GM04503 (cell line): ENCODE measurements around the gene FGF6.
"Not testable (repeated sequence)": the region's sequence is repeated elsewhere in the genome, so short reads cannot be mapped to it uniquely, and the experiment has no call there.

Experiments used
- DNase-seq: peaks from one replicate; pipeline ENCODE4 v3.0.0-alpha.2; 2012; ENCODE audit warnings: low read depth

The FGF6 gene, protein sequence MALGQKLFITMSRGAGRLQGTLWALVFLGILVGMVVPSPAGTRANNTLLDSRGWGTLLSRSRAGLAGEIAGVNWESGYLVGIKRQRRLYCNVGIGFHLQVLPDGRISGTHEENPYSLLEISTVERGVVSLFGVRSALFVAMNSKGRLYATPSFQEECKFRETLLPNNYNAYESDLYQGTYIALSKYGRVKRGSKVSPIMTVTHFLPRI

GRCh38 chr12:4445156-4446101, at the start of gene FGF6:
TSS of gene FGF6 (minus strand) at chr12:4445815. CDS start at chr12:4445570, 245 bp downstream.
- DNase-seq: no peak

- DNase-seq: no peak
Observed at GRCh38 chr12:4490973-4491372, 45.4 kb upstream of the FGF6 start.

GRCh38 chr12:4489556-4489955, 43.9 kb upstream of the FGF6 start:
- no peak for DNase-seq

GRCh38 chr12:4486980-4487379, 41.4 kb upstream of the FGF6 start:
- DNase-seq: no peak

- no peak for DNase-seq
Observed at GRCh38 chr12:4486049-4486699, 40.6 kb upstream of the FGF6 start.

- no peak for DNase-seq
Observed at GRCh38 chr12:4483885-4484823, 38.5 kb upstream of the FGF6 start.

DNA sequence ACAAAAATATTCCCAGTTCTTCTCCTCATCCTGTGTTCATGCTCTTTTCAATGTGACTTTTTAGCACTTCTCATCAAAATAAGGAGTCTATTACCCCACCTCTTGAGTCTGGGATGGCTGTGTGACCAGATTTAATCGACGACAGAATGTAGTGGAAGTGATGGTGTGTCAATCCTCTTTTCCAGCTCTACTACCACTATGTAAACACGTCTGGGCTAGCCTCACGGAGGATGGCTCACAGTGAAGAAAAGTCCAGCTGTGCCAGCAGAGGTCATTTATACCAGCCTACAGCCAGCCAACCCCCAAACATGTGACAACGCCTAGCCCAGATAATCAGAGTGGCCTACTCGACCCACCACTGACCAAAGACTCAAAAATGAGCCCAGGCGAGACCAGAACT, 37.3 kb upstream of the FGF6 start:
- DNase-seq: no peak

DNA sequence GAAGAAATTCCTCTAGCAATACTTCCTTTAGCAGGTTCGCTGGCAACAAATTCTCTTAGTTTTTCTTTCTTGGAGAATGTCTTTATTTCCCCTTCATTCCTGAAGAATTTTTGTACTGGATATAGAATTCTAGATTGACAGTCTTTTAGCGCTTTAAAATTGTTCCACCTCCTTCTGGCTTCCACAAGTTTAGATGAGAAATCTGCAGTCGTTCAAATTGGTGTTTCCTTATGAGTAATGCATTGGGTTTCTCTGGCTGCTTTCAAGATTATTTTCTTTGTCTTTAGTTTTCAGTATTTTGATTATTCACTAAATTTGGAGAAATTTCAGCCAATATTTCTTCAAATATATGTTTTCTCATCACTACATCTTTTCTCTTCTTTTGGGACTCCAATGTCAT, 33.3 kb upstream of the FGF6 start:
- DNase-seq: no peak

DNA sequence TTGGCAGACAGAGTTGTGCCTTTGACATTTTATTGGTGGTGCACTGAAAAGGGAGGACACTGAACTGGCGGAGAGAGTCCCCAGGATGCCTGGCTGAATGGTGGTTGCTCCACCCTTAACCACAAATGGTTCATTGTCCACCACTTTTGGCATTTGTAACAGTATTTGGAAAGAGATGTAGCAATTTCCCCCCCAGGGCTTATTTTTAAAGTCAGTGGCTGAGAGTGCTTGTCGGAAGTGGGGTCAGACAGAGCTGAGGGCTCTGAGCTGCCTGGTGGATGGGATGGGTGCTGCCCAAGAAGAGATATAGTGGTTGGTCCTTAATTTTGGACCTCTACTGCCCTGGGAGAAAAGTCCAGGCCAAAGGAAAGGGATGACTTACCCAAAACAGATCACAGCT, 31.5 kb upstream of the FGF6 start:
- no peak for DNase-seq

DNA sequence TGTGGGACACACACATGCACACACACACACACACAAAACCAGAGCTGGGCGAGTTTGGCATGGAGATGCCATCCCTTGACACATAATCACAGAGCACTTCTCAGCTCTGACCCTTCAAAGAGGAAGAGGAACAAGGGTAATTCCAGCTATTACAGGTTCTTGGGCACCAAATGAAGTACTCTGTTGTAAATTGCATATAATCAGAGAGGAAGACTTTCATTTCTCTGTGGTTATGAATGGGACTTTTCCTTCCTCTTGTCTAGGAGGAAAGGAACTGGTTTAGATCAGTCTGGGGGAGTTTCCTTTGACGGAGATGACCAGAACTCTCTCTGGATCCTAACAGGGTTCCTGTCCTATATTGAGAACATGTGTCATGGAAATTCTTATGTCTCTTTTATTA, 26.4 kb upstream of the FGF6 start:
- no peak for DNase-seq

DNA sequence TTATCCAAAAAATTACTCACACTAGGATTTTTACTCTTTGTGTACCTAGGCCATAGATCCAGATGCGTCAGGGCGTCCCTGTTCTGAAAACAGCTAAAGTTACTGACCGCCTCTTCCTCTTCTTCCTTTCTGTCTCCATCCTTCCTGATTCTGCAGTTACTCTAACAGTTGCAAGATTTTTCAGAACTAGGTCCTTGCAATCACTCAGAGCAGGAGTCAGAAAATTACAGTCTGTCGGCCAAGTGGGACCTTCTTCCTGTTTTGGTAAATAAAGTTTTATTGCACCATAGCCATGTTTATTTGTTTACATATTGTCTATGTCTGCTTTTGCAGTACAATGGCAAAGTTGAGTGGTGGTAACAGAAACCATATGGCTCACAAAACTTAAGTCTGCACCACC, 25.6 kb upstream of the FGF6 start:
- DNase-seq: no peak

DNA sequence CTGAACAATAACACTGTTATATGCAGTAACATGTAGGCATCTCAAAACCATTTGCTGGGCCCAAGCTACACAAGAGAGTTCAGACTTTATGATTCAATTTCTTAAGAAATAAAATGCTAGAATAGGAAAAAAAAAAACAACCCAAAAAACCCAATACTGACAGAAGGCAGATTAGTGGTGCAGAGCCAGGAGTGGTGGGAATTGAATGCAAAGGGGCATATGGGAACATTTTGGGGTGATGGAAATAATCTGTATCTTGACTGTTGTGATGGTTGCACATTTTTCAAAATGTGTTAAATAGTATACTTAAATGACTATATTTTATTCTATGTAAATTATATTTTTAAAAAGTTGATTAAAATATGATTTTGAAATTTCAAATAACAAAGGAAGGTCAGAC, 23.4 kb upstream of the FGF6 start:
- DNase-seq: no peak

DNA sequence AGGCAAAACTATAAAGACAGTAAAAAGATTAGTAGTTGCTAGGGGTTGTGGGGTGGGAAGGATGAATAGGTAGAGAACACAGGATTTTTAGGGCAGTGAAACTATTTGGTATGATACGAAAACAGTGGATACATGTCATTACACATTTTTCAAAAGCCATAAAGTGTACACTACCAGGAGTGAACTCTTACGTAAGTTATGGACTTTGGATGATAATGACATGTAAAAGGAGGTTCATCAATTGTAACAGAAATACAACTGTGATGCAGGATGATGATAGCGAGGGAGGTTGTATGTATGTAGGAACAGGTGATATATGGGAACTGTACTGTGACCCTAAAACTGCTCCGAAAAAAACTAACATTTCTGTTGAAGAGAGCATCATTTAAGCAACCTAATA, 15.1 kb upstream of the FGF6 start:
- DNase-seq: no peak

GRCh38 chr12:4455849-4456248, 10.2 kb upstream of the FGF6 start:
- not testable (repeated sequence) for DNase-seq

DNA sequence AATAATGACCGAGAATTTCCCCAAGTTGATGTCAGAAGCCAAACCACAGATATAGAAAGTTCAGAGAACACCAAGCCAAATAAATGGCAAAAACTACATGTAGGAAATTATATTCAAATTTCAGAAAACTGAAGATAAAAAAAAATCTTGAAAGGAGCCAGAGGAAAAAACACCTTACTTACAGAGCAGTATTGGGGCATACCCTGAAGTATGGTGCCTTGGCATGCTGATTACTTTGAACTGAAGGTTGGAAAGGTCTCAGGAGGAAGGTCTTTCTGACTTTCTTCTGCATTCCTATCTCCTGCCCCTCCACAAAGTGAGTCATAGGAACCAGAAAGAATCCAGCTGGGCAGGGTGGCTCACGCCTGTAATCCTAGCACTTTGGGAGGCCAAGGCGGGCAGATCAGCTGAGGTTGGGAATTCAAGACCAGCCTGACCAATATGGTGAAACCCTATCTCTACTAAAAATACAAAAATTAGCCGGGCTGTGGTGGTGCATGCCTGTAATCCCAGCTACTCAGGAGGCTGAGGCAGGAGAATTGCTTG, 8.8 kb upstream of the FGF6 start:
- DNase-seq: no peak

DNA sequence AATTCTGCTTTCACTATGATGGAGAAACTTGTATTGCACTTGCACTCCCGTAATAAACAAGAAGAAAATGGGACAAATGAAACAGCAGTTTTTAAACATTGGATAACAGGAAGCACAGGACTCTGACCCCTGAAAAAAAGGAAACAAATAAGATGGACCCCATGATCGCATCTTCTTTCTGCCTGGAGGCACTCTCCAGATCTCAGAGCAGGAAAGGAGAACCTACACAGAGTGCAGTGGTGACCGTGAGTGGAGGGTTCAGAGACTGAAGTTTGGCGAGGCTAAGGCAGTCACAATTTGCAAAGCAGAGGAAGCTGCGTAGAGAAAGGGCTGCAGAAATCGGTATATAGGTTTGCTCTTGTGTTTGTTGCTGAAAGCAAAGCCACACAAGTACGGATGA, 6.1 kb upstream of the FGF6 start:
- no peak for DNase-seq

DNA sequence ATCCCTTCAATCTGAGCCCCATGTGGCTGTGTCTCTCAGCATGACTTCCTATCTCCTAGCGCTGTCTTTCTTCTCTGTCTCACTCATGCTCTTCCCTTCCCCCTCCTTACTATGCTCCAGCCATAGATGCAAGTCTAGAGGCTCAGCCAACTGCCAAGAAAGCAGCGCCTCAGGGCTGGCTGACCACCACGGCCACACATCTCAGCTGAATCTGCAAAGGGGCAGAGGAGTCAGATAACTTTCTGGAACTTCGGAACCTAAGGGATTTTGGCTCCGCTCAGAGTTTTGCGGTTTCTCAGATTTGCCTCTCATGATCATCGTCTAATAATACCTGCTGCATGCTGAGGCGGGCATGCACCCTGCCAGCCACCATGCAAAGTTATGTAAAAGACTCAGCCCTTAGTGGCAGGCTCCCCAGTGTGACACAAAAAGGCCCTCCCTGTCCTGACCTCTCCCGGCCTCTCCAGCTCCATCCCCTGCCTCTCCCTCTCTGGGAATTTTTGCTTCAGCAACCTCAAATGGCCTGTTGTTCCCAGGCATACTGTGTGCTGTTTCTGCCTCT, 5.0 kb upstream of the FGF6 start:
- DNase-seq: no peak

DNA sequence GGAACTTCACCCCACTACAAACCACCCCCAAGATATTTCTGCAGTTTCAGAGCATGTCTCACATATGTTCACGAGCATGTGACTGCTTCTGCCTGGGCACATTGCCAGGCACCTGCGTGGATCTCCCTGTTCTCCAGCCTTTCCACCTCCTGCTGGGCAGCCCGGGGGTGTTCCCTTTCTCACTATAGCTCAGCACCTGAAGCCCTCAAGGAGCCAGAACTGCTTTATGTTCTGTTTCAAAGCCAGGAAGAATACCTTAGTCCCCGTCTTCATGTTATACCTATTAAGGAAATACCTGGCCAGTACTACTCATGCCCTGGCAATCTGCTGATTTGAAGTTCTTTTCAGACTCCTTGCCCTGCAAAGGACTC, 4.2 kb upstream of the FGF6 start:
- no peak for DNase-seq

DNA sequence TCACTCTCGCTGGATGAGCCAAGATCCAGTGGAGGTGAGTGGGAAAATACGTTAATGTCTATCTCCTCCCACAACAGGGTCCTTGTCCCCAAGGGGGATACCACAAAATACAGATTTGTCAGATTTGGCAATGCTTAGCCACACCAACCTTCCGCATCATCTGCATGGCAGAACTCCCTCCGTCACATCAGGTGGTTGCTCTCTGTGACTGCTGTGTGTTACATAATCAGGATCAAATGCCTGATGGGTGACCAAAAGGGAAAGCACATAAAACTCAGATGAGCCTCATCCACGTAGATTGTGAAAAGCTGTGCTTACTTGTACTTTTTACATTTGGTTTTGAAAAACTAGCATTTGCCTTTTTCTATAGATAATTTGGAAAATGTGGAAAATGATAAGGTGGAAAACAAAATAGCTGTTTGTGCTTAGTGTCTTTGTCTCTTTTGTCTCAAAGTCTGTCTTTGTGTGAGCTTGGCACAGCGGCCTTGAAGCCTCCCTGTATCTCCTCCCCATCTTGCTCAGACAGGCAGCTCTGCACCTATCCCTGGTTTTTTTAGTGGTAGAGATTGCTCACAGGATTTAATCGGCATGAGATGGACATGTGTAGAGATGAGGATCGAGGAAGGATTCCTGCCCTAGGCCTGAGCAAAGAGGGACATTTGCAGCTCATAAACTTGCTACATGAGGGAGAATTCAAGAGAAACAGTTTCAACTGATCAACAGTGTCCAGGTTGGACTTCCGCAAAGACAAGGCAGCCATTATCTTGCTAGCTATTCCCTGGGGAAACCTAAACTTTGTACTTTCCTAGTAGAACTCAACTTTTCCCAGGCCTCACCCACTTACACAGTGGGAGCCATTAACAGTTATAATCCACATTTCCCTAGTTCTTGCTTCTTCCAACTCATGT, 3.6 kb upstream of the FGF6 start:
- no peak for DNase-seq

- no peak for DNase-seq
Observed at GRCh38 chr12:4448371-4448940, 2.8 kb upstream of the FGF6 start.
